PC-9 (cell line): Measurements from ENCODE around the gene ZNF410.

ENCODE experiments used
- CTCF ChIP-seq: fragments of 200-600 bp; sonication (generic); conservative IDR thresholded peaks from 2 replicates; pipeline ENCODE4 v1.6.1; 2017; ENCODE audit warnings: mixed run types, antibody characterized with exemption, mild to moderate bottlenecking, moderate library complexity
- EZH2 ChIP-seq: fragments of 200-600 bp; sonication (generic); IDR thresholded peaks from 2 replicates; pipeline ENCODE4 v1.8.0; 2017; ENCODE audit warnings: antibody characterized with exemption, low read depth

- no peak for TF ChIP-seq CTCF
- no peak for TF ChIP-seq EZH2
These were observed 67.1 kb downstream of the ZNF410 start for GRCh38 chr14:73953731-73954130.
